Caco-2 (cell line): ENCODE measurements around the gene ZNRF3. TPM values are rescaled to one million over a fixed set of nuclear protein-coding genes. Genes with fewer than 3 reads are reported as not detected.

Experiments used
- BruUV-seq: library from RNA; stranded (reverse); fragments of 400-500 nt; replicated peaks from 2 replicates; lab custom pipeline; 2021; lab: Mats Ljungman, UMichigan
- CTCF ChIA-PET: fragments of 300-600 bp; sonication (Branson Sonifier 250); formaldehyde crosslinking; loops from one replicate; lab custom pipeline; 2022; ENCODE audit warnings: antibody characterized with exemption; lab: Charles Lee
- POLR2A ChIA-PET: fragments of 300-600 bp; sonication (Branson Sonifier 250); formaldehyde crosslinking; loops from one replicate; lab custom pipeline; 2022; ENCODE audit warnings: antibody characterized with exemption; lab: Charles Lee
- DNase-seq, 2 experiments: peaks; one replicate each; pipeline versions ENCODE4 v3.0.0 to v3.0.0-alpha.2; 2020 to 2022
- H3K27me3 ChIP-seq: replicated peaks from 2 replicates; pipeline ENCODE4 v1.6.0; 2011; ENCODE audit warnings: low read length; ENCODE audit not compliant: control insufficient read depth, insufficient read depth
- H3K36me3 ChIP-seq: 2 replicates; pipeline ENCODE4 v1.5.1; 2011; ENCODE audit warnings: low read length; ENCODE audit not compliant: control insufficient read depth, insufficient read depth
- H3K4me1 ChIP-seq: fragments of 250-450 bp; sonication (Bioruptor Pico); 2 replicates; pipeline ENCODE4 v1.5.1; 2020; ENCODE audit warnings: mild to moderate bottlenecking
- H3K4me3 ChIP-seq: 2 replicates; pipeline ENCODE4 v1.5.1; 2011; ENCODE audit warnings: low read depth, mild to moderate bottlenecking, control low read depth, low read length
- H3K9me3 ChIP-seq: fragments of 250-450 bp; sonication (Bioruptor Pico); 2 replicates; pipeline ENCODE4 v1.5.1; 2020; ENCODE audit warnings: mild to moderate bottlenecking, moderate library complexity
- H3K27ac Mint-ChIP-seq: one replicate; pipeline ENCODE4 v1.8.0; 2022; ENCODE audit warnings: mixed read lengths; ENCODE audit not compliant: unreplicated experiment
- H3K27me3 Mint-ChIP-seq: one replicate; pipeline ENCODE4 v1.8.0; 2022; ENCODE audit warnings: mixed read lengths; ENCODE audit not compliant: insufficient read depth, unreplicated experiment
- H3K36me3 Mint-ChIP-seq: one replicate; pipeline ENCODE4 v1.8.0; 2022; ENCODE audit warnings: mild to moderate bottlenecking, mixed read lengths; ENCODE audit not compliant: insufficient read depth, unreplicated experiment
- H3K4me1 Mint-ChIP-seq: one replicate; pipeline ENCODE4 v1.8.0; 2022; ENCODE audit warnings: low read depth, mixed read lengths; ENCODE audit not compliant: unreplicated experiment
- H3K4me3 Mint-ChIP-seq: one replicate; pipeline ENCODE4 v1.8.0; 2022; ENCODE audit warnings: mild to moderate bottlenecking, moderate library complexity, mixed read lengths; ENCODE audit not compliant: unreplicated experiment
- H3K9me3 Mint-ChIP-seq: one replicate; pipeline ENCODE4 v1.8.0; 2022; ENCODE audit warnings: mixed read lengths; ENCODE audit not compliant: unreplicated experiment
- CTCF ChIP-seq, 2 experiments: fragments of 200-600 bp in 1 of 2; IDR thresholded peaks; 1 replicate in 1 of 2; 2 replicates in 1 of 2; pipeline versions ENCODE4 v1.5.1 to v1.8.0; 2011 to 2022; ENCODE audit warnings: antibody characterized with exemption in 1 of 2, control low read depth in 1 of 2, inconsistent platforms in 1 of 2, low read depth in 1 of 2, low read length in 1 of 2, mild to moderate bottlenecking in 1 of 2, moderate library complexity in 1 of 2; ENCODE audit not compliant: insufficient read depth in 1 of 2, severe bottlenecking in 1 of 2, unreplicated experiment in 1 of 2
- intact Hi-C: fragments of 100-400 bp; cut with micrococcal nuclease; formaldehyde crosslinking; loops from one replicate; pipeline ENCODE4 v1.10.0; 2022; ENCODE audit not compliant: unreplicated experiment
- total RNA-seq: library from RNA; stranded (reverse); gene quantifications from 2 replicates; pipeline ENCODE4 v1.2.3, GENCODE V29; 2022

Gene ZNRF3
- total RNA-seq, 1 experiment from 2014 or later: 41.1 TPM

- Mint-ChIP-seq H3K9me3 (peaks cover 15% of the 10 kb centered on the region), H3K36me3 (peaks cover 59% of the 10 kb centered on the region), H3K4me3 (peak overlapping the region; percentile 37), H3K4me1 (peaks cover 74% of the 10 kb centered on the region), H3K27ac (peak overlapping the region; percentile 66), H3K27me3 (no peaks in the 10 kb centered on the region)
- Histone ChIP-seq H3K36me3 (peaks cover 6% of the 10 kb centered on the region), H3K9me3 (no peaks in the 10 kb centered on the region), H3K27me3 (no peaks in the 10 kb centered on the region), H3K4me1 (peaks cover 81% of the 10 kb centered on the region), H3K4me3 (no peak overlapping the region)
- no TSS peak for BruUV-seq
- intact Hi-C loops: no loop called here
- ChIA-PET CTCF (no interaction called here), POLR2A (no interaction called here)
- peak in 1 of 2 experiments; percentile 51 for DNase-seq
- no peak for TF ChIP-seq CTCF (IDR thresholded peaks at IDR 0.05; ENCODE audit: insufficient read depth in 1 of 2, low read depth in 1 of 2, low read length in 1 of 2, severe bottlenecking in 1 of 2, unreplicated experiment in 1 of 2)
These were observed 101.2 kb downstream of the ZNRF3 start for GRCh38 chr22:28984482-28985158.

- no peak overlapping the region for H3K4me3 ChIP-seq
- peaks cover 6% of the 10 kb centered on the region for H3K36me3 ChIP-seq
- Mint-ChIP-seq H3K36me3 (peaks cover 70% of the 10 kb centered on the region), H3K4me1 (peaks cover 63% of the 10 kb centered on the region), H3K27ac (peak overlapping the region; percentile 29), H3K4me3 (peak overlapping the region; percentile 43), H3K27me3 (no peaks in the 10 kb centered on the region), H3K9me3 (peaks cover 15% of the 10 kb centered on the region)
- no TSS peak for BruUV-seq
- ChIA-PET CTCF (interaction anchor here (1.0 kb wide), 1 partner anchor 55 kb away, joined by 3 read pairs; no protein-coding TSS in a partner anchor), POLR2A (no interaction called here)
- no peak for TF ChIP-seq CTCF (IDR thresholded peaks at IDR 0.05; ENCODE audit: insufficient read depth in 1 of 2, low read depth in 1 of 2, low read length in 1 of 2, severe bottlenecking in 1 of 2, unreplicated experiment in 1 of 2)
- H3K4me1 ChIP-seq: peaks cover 70% of the 10 kb centered on the region
- intact Hi-C loops: loop anchor here (1.0 kb wide), 1 partner anchor 19 kb away; no protein-coding TSS in a partner anchor
- H3K27me3 ChIP-seq: no peaks in the 10 kb centered on the region
- no peaks in the 10 kb centered on the region for H3K9me3 ChIP-seq
- DNase-seq: no peak
These were observed 102.4 kb downstream of the ZNRF3 start for GRCh38 chr22:28985581-28986290.

- POLR2A ChIA-PET: no interaction called here
- peak overlapping the region; percentile 29 for H3K27ac Mint-ChIP-seq
- H3K4me1 Mint-ChIP-seq: peaks cover 57% of the 10 kb centered on the region
- DNase-seq: peak; percentile 37 to 44
- no peaks in the 10 kb centered on the region for H3K27me3 Mint-ChIP-seq
- Histone ChIP-seq H3K4me1 (peaks cover 64% of the 10 kb centered on the region), H3K9me3 (no peaks in the 10 kb centered on the region), H3K4me3 (no peak overlapping the region), H3K27me3 (no peaks in the 10 kb centered on the region), H3K36me3 (peaks cover 6% of the 10 kb centered on the region)
- CTCF ChIA-PET: interaction anchor here (1.0 kb wide), 1 partner anchor 54 kb away, joined by 3 read pairs; no protein-coding TSS in a partner anchor
- no TSS peak for BruUV-seq
- intact Hi-C loops: loop anchor here (1.0 kb wide), 1 partner anchor 18 kb away; no protein-coding TSS in a partner anchor
- peaks cover 76% of the 10 kb centered on the region for H3K36me3 Mint-ChIP-seq
- H3K9me3 Mint-ChIP-seq: peaks cover 15% of the 10 kb centered on the region
- no peak for TF ChIP-seq CTCF (IDR thresholded peaks at IDR 0.05; ENCODE audit: insufficient read depth in 1 of 2, low read depth in 1 of 2, low read length in 1 of 2, severe bottlenecking in 1 of 2, unreplicated experiment in 1 of 2)
- H3K4me3 Mint-ChIP-seq: peak overlapping the region; percentile 43
These were observed 103.0 kb downstream of the ZNRF3 start for GRCh38 chr22:28986366-28986765.
